WERI-Rb-1 (cell line): ENCODE results near the gene NEK7.
"Not testable (repeated sequence)": the region's sequence is repeated elsewhere in the genome, so short reads cannot be mapped to it uniquely, and the experiment has no call there.

Experiments used
- DNase-seq: peaks from one replicate; pipeline ENCODE4 v3.0.0-alpha.2; 2020
- H3K27ac ChIP-seq: fragments of 250-450 bp; sonication (Bioruptor Pico); 2 replicates; pipeline ENCODE4 v1.5.1; 2020; ENCODE audit warnings: mild to moderate bottlenecking, moderate library complexity
- H3K27me3 ChIP-seq: fragments of 250-450 bp; sonication (Bioruptor Pico); 2 replicates; pipeline ENCODE4 v1.5.1; 2021; ENCODE audit warnings: mild to moderate bottlenecking, low read depth, moderate library complexity; ENCODE audit not compliant: insufficient read depth, severe bottlenecking
- H3K36me3 ChIP-seq: fragments of 250-450 bp; sonication (Bioruptor Pico); 2 replicates; pipeline ENCODE4 v1.5.1; 2020; ENCODE audit warnings: mild to moderate bottlenecking, moderate library complexity
- H3K4me3 ChIP-seq: 2 replicates; pipeline ENCODE4 v1.5.1; 2011; ENCODE audit warnings: low read depth, mild to moderate bottlenecking, control low read depth, low read length
- H3K9me3 ChIP-seq: fragments of 250-450 bp; sonication (Bioruptor Pico); 2 replicates; pipeline ENCODE4 v1.5.1; 2021; ENCODE audit warnings: mild to moderate bottlenecking, moderate library complexity; ENCODE audit not compliant: severe bottlenecking
- TF ChIP-seq, protein P1 (sequence below): IDR thresholded peaks from 2 replicates; pipeline ENCODE4 v1.5.1; 2011; ENCODE audit warnings: low read depth, mild to moderate bottlenecking, control low read depth, inconsistent platforms, low read length

Gene NEK7

DNA sequence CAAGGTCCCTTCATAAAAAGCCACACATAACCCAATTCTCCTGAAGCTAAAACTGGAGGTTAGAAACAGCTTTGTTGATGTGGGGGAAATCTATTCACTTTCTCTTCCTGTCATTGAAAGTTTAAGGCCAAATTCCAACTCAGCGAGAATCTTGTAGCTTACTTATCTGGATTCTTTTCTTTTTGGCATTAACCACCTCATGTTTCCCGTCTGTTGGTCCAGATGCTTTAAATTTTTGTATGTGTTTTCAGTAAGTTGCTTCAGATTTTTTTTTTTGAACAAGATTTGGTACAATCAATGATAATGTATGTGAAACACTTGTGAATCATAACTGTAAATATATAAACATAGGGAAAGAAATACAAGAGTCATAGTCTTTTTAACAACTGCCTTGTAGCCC lies 33.7 kb upstream of the NEK7 start:
- Histone ChIP-seq H3K9me3 (no peaks in the 10 kb centered on the region), H3K36me3 (no peaks in the 10 kb centered on the region), H3K27ac (no peak overlapping the region), H3K4me3 (no peak overlapping the region), H3K27me3 (no peaks in the 10 kb centered on the region)
- DNase-seq: no peak
- TF ChIP-seq, protein P1, sequence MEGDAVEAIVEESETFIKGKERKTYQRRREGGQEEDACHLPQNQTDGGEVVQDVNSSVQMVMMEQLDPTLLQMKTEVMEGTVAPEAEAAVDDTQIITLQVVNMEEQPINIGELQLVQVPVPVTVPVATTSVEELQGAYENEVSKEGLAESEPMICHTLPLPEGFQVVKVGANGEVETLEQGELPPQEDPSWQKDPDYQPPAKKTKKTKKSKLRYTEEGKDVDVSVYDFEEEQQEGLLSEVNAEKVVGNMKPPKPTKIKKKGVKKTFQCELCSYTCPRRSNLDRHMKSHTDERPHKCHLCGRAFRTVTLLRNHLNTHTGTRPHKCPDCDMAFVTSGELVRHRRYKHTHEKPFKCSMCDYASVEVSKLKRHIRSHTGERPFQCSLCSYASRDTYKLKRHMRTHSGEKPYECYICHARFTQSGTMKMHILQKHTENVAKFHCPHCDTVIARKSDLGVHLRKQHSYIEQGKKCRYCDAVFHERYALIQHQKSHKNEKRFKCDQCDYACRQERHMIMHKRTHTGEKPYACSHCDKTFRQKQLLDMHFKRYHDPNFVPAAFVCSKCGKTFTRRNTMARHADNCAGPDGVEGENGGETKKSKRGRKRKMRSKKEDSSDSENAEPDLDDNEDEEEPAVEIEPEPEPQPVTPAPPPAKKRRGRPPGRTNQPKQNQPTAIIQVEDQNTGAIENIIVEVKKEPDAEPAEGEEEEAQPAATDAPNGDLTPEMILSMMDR: no peak

DNA sequence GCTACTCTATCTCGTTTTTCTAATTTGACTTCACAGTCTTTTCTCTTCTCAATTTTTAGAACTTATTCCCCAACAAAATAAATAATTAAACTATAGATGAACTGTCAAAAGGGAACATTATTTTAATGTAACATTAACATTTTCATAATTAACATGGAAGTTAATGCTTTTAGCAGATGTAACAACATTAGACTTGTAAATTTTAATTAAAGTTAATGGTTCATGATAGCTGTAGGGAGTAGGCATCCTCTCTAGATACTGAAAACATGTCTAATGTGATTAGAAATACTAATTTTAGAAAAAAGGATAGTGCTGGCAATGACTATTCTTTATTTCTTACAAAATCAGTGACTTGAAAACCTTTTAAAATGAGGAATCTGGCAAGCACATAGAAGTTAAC lies 32.1 kb upstream of the NEK7 start:
- no peaks in the 10 kb centered on the region for H3K36me3 ChIP-seq
- TF ChIP-seq, protein P1: no peak
- no peaks in the 10 kb centered on the region for H3K9me3 ChIP-seq
- H3K27ac ChIP-seq: no peak overlapping the region
- no peak overlapping the region for H3K4me3 ChIP-seq
- no peak for DNase-seq
- no peaks in the 10 kb centered on the region for H3K27me3 ChIP-seq

GRCh38 chr1:198125995-198126735 lies 30.6 kb upstream of the NEK7 start:
- Histone ChIP-seq H3K4me3 (no peak overlapping the region), H3K9me3 (no peaks in the 10 kb centered on the region), H3K27me3 (no peaks in the 10 kb centered on the region), H3K27ac (no peak overlapping the region), H3K36me3 (no peaks in the 10 kb centered on the region)
- TF ChIP-seq, protein P1: no peak
- DNase-seq: no peak

GRCh38 chr1:198128533-198128932 lies 28.3 kb upstream of the NEK7 start:
- DNase-seq: no peak
- no peak overlapping the region for H3K4me3 ChIP-seq

GRCh38 chr1:198130053-198130452 lies 26.7 kb upstream of the NEK7 start:
- DNase-seq, H3K36me3 ChIP-seq, H3K27ac ChIP-seq, H3K27me3 ChIP-seq, H3K9me3 ChIP-seq, H3K4me3 ChIP-seq: not testable (repeated sequence)

More at GRCh38 chr1:198128533-198128932, 28.3 kb upstream of the NEK7 start:
- Histone ChIP-seq H3K36me3 (no peaks in the 10 kb centered on the region), H3K27me3 (no peaks in the 10 kb centered on the region), H3K27ac (no peak overlapping the region), H3K9me3 (no peaks in the 10 kb centered on the region)
- TF ChIP-seq, protein P1: no peak

- Histone ChIP-seq H3K9me3 (no peaks in the 10 kb centered on the region), H3K4me3 (no peak overlapping the region), H3K27ac (no peak overlapping the region), H3K27me3 (no peaks in the 10 kb centered on the region), H3K36me3 (no peaks in the 10 kb centered on the region)
- no peak for DNase-seq
- TF ChIP-seq, protein P1: no peak
Measured at GRCh38 chr1:198132060-198132781, 24.6 kb upstream of the NEK7 start.
